ENCODE data around the gene ARHGEF3. TPM values are rescaled to one million over a fixed set of nuclear protein-coding genes. Genes with fewer than 3 reads are reported as not detected.
A peak's percentile ranks its signal among the peaks of the same experiment; 100 is the strongest.

ARHGEF3 gene
- total RNA-seq, 2 experiments from 2014 or later: 63.0 to 66.5 TPM

- intact Hi-C loops (cut with micrococcal nuclease): loop anchor here (5.0 kb wide), 1 partner anchor 122 kb away; no protein-coding TSS in a partner anchor
- Mint-ChIP-seq H3K36me3 (ENCODE audit: low read depth) (peaks cover 55% of the 10 kb centered on the region), H3K27me3 (no peaks in the 10 kb centered on the region), H3K9me3 (peaks cover 2% of the 10 kb centered on the region), H3K4me1 (ENCODE audit: low read depth) (peaks cover 68% of the 10 kb centered on the region), H3K27ac (peak overlapping the region; percentile 87), H3K4me3 (peak overlapping the region; percentile 87)
- DNase-seq (no peak), ATAC-seq (no peak)
- TF ChIP-seq CTCF (IDR thresholded peaks at IDR 0.05): no peak
- ChIA-PET POLR2A (interaction anchor here (0.6 to 2.1 kb wide), 3 partner anchors 10 to 121 kb away, joined by 3 to 7 read pairs (median 4); no protein-coding TSS in a partner anchor), CTCF (interaction anchor here (1.2 to 1.5 kb wide), 2 partner anchors 41 to 193 kb away, joined by 3 read pairs; no protein-coding TSS in a partner anchor)
Measured at GRCh38 chr3:56795097-56795828, 6.5 kb downstream of the ARHGEF3 start.

GRCh38 chr3:56792193-56792592 lies 9.6 kb downstream of the ARHGEF3 start:
- DNase-seq (peak; percentile 45), ATAC-seq (no peak)
- ChIA-PET CTCF (interaction anchor here (0.7 to 15.2 kb wide), 7 partner anchors 7 to 91 kb away, joined by 3 to 212 read pairs (median 4); partner anchors contain the start of gene ARHGEF3), POLR2A (interaction anchor here (5.0 kb wide), 1 partner anchor 8 kb away, joined by 44 read pairs; the partner anchor contains the start of gene ARHGEF3)
- H3K4me3 Mint-ChIP-seq: no peak overlapping the region
- H3K27ac Mint-ChIP-seq: peak overlapping the region; percentile 92
- peaks cover 43% of the 10 kb centered on the region for H3K36me3 Mint-ChIP-seq (ENCODE audit: low read depth)
- H3K27me3 Mint-ChIP-seq: no peaks in the 10 kb centered on the region
- no peak for TF ChIP-seq CTCF (IDR thresholded peaks at IDR 0.05)
- peaks cover 2% of the 10 kb centered on the region for H3K9me3 Mint-ChIP-seq
- intact Hi-C loops (cut with micrococcal nuclease): no loop called here
- H3K4me1 Mint-ChIP-seq (ENCODE audit: low read depth): peaks cover 86% of the 10 kb centered on the region

GRCh38 chr3:56790016-56790821 lies 11.5 kb downstream of the ARHGEF3 start:
- Mint-ChIP-seq H3K36me3 (ENCODE audit: low read depth) (peaks cover 38% of the 10 kb centered on the region), H3K27ac (peak overlapping the region; percentile 92), H3K9me3 (peaks cover 2% of the 10 kb centered on the region), H3K4me1 (ENCODE audit: low read depth) (peaks cover 86% of the 10 kb centered on the region), H3K4me3 (peak overlapping the region; percentile 43), H3K27me3 (no peaks in the 10 kb centered on the region)
- ChIA-PET POLR2A (interaction anchor here (0.7 to 5.0 kb wide), 9 partner anchors 10 to 127 kb away, joined by 3 to 44 read pairs (median 4); partner anchors contain the start of gene ARHGEF3), CTCF (interaction anchor here (0.9 to 15.2 kb wide), 15 partner anchors 9 to 198 kb away, joined by 3 to 212 read pairs (median 4); partner anchors contain the start of gene ARHGEF3)
- DNase-seq: peak; percentile 55
- TF ChIP-seq CTCF (IDR thresholded peaks at IDR 0.05): no peak
- ATAC-seq: peak; percentile 57
- intact Hi-C loops (cut with micrococcal nuclease): no loop called here

GRCh38 chr3:56789076-56789475 lies 12.7 kb downstream of the ARHGEF3 start:
- Mint-ChIP-seq H3K36me3 (ENCODE audit: low read depth) (peaks cover 39% of the 10 kb centered on the region), H3K4me3 (peak overlapping the region; percentile 43), H3K4me1 (ENCODE audit: low read depth) (peaks cover 89% of the 10 kb centered on the region), H3K9me3 (peaks cover 2% of the 10 kb centered on the region), H3K27me3 (no peaks in the 10 kb centered on the region), H3K27ac (peak overlapping the region; percentile 92)
- POLR2A ChIA-PET: interaction anchor here (0.7 to 5.0 kb wide), 8 partner anchors 8 to 128 kb away, joined by 4 to 44 read pairs (median 6); partner anchors contain the start of gene ARHGEF3
- CTCF ChIA-PET: interaction anchor here (1.0 to 15.2 kb wide), 9 partner anchors 10 to 199 kb away, joined by 3 to 212 read pairs (median 7); partner anchors contain the start of gene ARHGEF3
- TF ChIP-seq CTCF (IDR thresholded peaks at IDR 0.05): no peak
- intact Hi-C loops (cut with micrococcal nuclease): loop anchor here (5.0 kb wide), 1 partner anchor 37 kb away; no protein-coding TSS in a partner anchor
- ATAC-seq: no peak
- DNase-seq: no peak

Data from activated CD8-positive, alpha-beta T cell treated with anti-CD3 and anti-CD28 coated beads for 36 hours (primary cell).